ENCODE results near the gene APOF. TPM values are rescaled to one million over a fixed set of nuclear protein-coding genes. Genes with fewer than 3 reads are reported as not detected.

The APOF gene
- total RNA-seq, 1 donor from 2014 or later, result not detected

DNA sequence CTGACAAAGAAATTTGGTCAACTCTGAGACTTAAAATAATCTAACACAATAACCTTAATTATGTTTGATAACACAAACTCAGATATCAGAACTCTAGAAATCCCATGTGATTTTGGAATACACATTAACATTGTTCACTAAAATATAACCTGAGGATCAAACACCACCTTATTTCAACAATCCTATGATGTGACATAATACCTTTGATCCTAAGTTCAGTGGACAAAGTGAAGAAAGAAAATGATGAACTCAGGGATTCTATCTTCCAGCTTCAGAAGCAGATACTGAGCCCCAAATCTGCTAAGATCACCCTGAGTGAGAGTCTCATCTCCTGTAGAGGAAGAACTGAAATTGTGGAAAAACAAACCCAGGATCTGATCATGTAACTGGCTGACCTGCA is 35.7 kb upstream of the APOF start:
- DNase-seq (ENCODE audit: extremely low spot score, unreplicated experiment), result no peak
- no peak overlapping the region for H3K27ac Mint-ChIP-seq (ENCODE audit: unreplicated experiment)
- H3K9me3 Mint-ChIP-seq (ENCODE audit: unreplicated experiment), result peaks cover 12% of the 10 kb centered on the region
- H3K36me3 Mint-ChIP-seq (ENCODE audit: unreplicated experiment), result no peaks in the 10 kb centered on the region
- no peaks in the 10 kb centered on the region for H3K4me1 Mint-ChIP-seq (ENCODE audit: unreplicated experiment)
- peaks cover 4% of the 10 kb centered on the region for H3K27me3 Mint-ChIP-seq (ENCODE audit: unreplicated experiment)
- no peak overlapping the region for H3K4me3 Mint-ChIP-seq (ENCODE audit: unreplicated experiment)
- TF ChIP-seq, protein P1, sequence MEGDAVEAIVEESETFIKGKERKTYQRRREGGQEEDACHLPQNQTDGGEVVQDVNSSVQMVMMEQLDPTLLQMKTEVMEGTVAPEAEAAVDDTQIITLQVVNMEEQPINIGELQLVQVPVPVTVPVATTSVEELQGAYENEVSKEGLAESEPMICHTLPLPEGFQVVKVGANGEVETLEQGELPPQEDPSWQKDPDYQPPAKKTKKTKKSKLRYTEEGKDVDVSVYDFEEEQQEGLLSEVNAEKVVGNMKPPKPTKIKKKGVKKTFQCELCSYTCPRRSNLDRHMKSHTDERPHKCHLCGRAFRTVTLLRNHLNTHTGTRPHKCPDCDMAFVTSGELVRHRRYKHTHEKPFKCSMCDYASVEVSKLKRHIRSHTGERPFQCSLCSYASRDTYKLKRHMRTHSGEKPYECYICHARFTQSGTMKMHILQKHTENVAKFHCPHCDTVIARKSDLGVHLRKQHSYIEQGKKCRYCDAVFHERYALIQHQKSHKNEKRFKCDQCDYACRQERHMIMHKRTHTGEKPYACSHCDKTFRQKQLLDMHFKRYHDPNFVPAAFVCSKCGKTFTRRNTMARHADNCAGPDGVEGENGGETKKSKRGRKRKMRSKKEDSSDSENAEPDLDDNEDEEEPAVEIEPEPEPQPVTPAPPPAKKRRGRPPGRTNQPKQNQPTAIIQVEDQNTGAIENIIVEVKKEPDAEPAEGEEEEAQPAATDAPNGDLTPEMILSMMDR (IDR thresholded peaks at IDR 0.05), result no peak

DNA sequence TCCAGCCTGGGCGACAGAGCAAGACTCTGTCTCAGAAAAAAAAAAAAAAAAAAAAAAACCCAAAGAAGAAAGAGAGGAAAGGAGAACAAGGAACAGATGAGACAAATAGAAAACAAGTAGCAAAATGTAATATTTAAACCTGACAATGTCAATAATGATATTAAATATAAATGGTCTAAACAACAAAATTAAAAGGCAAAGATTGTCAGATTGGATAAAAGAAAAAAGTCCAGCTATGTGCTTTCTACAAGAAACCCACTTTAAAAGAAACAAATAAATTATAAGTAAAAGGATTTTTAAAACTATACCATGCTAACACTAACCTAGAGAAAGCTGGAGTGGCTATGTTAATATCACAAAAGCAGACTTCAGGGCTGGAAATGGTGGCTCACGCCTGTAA is 29.7 kb upstream of the APOF start:
- Mint-ChIP-seq H3K9me3 (ENCODE audit: unreplicated experiment) (peaks cover 3% of the 10 kb centered on the region), H3K4me3 (ENCODE audit: unreplicated experiment) (no peak overlapping the region), H3K27me3 (ENCODE audit: unreplicated experiment) (no peaks in the 10 kb centered on the region), H3K4me1 (ENCODE audit: unreplicated experiment) (peaks cover 16% of the 10 kb centered on the region), H3K36me3 (ENCODE audit: unreplicated experiment) (no peaks in the 10 kb centered on the region), H3K27ac (ENCODE audit: unreplicated experiment) (no peak overlapping the region)
- DNase-seq (ENCODE audit: extremely low spot score, unreplicated experiment), result no peak
- TF ChIP-seq, protein P1 (IDR thresholded peaks at IDR 0.05), result no peak

DNA sequence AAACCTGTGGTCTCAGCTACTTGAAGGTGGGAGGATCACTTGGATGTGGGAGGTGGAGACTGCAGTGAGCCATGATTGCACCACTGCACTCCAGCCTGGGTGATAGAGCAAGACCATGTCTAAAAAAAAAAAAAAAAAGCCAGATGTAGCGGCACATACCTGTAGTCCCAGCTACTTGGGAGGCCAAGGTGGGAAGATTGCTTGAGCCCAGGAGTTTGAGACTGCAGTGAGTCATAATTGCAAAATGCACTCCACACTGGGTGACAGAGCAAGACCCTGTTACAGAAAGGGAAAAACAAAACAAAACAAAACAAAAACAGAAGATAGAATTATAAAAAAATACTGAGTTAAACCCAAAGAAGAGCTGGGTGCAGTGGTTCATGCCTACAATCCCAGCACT is 29.1 kb upstream of the APOF start:
- Mint-ChIP-seq H3K9me3 (ENCODE audit: unreplicated experiment) (peaks cover 3% of the 10 kb centered on the region), H3K4me3 (ENCODE audit: unreplicated experiment) (no peak overlapping the region), H3K36me3 (ENCODE audit: unreplicated experiment) (no peaks in the 10 kb centered on the region), H3K4me1 (ENCODE audit: unreplicated experiment) (peaks cover 22% of the 10 kb centered on the region), H3K27me3 (ENCODE audit: unreplicated experiment) (no peaks in the 10 kb centered on the region), H3K27ac (ENCODE audit: unreplicated experiment) (no peak overlapping the region)
- TF ChIP-seq, protein P1 (IDR thresholded peaks at IDR 0.05), result no peak
- no peak for DNase-seq (ENCODE audit: extremely low spot score, unreplicated experiment)

DNA sequence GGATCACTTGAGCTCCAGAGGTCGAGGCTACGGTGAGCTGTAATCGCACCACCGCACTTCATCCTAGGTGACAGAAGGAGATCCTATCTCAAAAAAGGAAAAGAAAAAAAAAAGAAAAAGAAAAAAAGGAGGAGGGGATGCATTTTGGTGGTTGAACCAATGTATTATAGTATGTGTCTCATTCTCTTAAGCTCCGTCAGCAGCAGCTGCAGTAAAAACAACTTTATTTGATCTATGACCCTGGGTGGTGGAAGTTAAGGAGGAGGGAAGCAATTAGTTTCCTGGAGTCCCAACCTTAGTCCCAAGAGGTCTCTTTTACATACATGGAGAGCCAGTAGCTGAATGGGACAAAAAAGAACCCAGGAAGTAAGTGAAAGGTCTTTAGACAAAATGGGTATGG is 26.8 kb upstream of the APOF start:
- Mint-ChIP-seq H3K36me3 (ENCODE audit: unreplicated experiment) (no peaks in the 10 kb centered on the region), H3K27ac (ENCODE audit: unreplicated experiment) (peak overlapping the region; percentile 74), H3K27me3 (ENCODE audit: unreplicated experiment) (no peaks in the 10 kb centered on the region), H3K9me3 (ENCODE audit: unreplicated experiment) (peaks cover 3% of the 10 kb centered on the region), H3K4me3 (ENCODE audit: unreplicated experiment) (no peak overlapping the region), H3K4me1 (ENCODE audit: unreplicated experiment) (peaks cover 32% of the 10 kb centered on the region)
- TF ChIP-seq, protein P1 (IDR thresholded peaks at IDR 0.05), result no peak
- no peak for DNase-seq (ENCODE audit: extremely low spot score, unreplicated experiment)

DNA sequence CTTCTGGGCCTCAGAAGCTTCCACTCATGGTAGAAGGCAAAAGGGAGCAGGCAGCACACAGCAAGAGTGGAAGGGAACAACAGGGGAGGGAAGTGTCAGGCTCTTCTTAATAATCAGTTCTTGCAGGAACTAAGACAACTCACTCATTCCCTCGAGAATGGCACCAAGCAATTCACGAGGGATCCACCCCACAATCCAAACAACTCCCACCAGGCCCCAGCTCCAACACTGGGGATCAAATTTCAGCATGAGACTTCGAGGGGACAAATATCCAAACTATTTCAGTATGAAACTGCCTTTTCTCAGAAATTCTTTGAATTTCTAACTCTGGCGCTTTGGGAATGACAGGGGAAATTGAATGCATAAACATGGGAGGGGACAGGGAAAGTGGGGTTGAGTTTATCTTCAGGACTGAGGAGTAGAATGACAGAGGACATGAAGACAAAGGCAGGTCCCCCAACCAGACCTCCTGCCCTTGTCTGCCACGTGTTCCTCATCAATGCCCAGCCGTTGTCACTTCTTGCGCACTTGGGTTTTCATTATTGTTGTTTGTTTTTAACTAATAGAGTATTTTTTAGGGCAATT is 24.6 kb upstream of the APOF start:
- Mint-ChIP-seq H3K36me3 (ENCODE audit: unreplicated experiment) (no peaks in the 10 kb centered on the region), H3K4me1 (ENCODE audit: unreplicated experiment) (peaks cover 32% of the 10 kb centered on the region), H3K9me3 (ENCODE audit: unreplicated experiment) (peaks cover 3% of the 10 kb centered on the region), H3K27ac (ENCODE audit: unreplicated experiment) (peak overlapping the region; percentile 90), H3K4me3 (ENCODE audit: unreplicated experiment) (peak overlapping the region; percentile 57), H3K27me3 (ENCODE audit: unreplicated experiment) (no peaks in the 10 kb centered on the region)
- no peak for DNase-seq (ENCODE audit: extremely low spot score, unreplicated experiment)
- TF ChIP-seq, protein P1 (IDR thresholded peaks at IDR 0.05), result no peak
